Epithelial cell of esophagus (primary cell): ENCODE measurements around the gene URI1.

Experiments
- DNase-seq: peaks from one replicate; pipeline ENCODE4 v3.0.0; 2010; ENCODE audit warnings: low read depth
- H3K4me3 ChIP-seq: 2 replicates; pipeline ENCODE4 v1.5.1; 2011; ENCODE audit warnings: mild to moderate bottlenecking, low read length, control low read depth
- CTCF ChIP-seq: IDR thresholded peaks from 2 replicates; pipeline ENCODE4 v1.5.1; 2011; ENCODE audit warnings: low read depth, mild to moderate bottlenecking, low read length, control low read depth, inconsistent platforms; ENCODE audit not compliant: insufficient read depth; ENCODE audit errors: missing control alignments

URI1 gene

GRCh38 chr19:30004403-30004802 lies 62.4 kb downstream of the URI1 start:
- H3K4me3 ChIP-seq = no peak overlapping the region
- DNase-seq = no peak
- no peak for TF ChIP-seq CTCF

GRCh38 chr19:30006207-30006606 lies 64.2 kb downstream of the URI1 start:
- H3K4me3 ChIP-seq = no peak overlapping the region
- TF ChIP-seq CTCF = no peak
- no peak for DNase-seq

GRCh38 chr19:30008169-30008568 lies 66.1 kb downstream of the URI1 start:
- DNase-seq = no peak
- no peak overlapping the region for H3K4me3 ChIP-seq
- no peak for TF ChIP-seq CTCF

GRCh38 chr19:30009013-30009412 lies 67.0 kb downstream of the URI1 start:
- H3K4me3 ChIP-seq = no peak overlapping the region
- DNase-seq = no peak
- no peak for TF ChIP-seq CTCF

GRCh38 chr19:30011051-30011578 lies 69.1 kb downstream of the URI1 start:
- H3K4me3 ChIP-seq = no peak overlapping the region
- DNase-seq = no peak
- TF ChIP-seq CTCF = no peak

- TF ChIP-seq CTCF = no peak
- DNase-seq = no peak
- no peak overlapping the region for H3K4me3 ChIP-seq
These were observed 72.7 kb downstream of the URI1 start for GRCh38 chr19:30014770-30015169.

- no peak overlapping the region for H3K4me3 ChIP-seq
- no peak for TF ChIP-seq CTCF
- DNase-seq = no peak
These were observed 75.1 kb downstream of the URI1 start for GRCh38 chr19:30017172-30017571.
